ENCODE measurements around the gene TRIO. TPM values are rescaled to one million over a fixed set of nuclear protein-coding genes. Genes with fewer than 3 reads are reported as not detected.
A peak's percentile ranks its signal among the peaks of the same experiment; 100 is the strongest.

Gene TRIO
- total and polyA plus RNA-seq, 10 of the 15 experiments (the other 5 are each of a cell fraction or from before 2014, with no cell fraction given) = 5.1 to 96.4 (median 44.6) TPM

DNA sequence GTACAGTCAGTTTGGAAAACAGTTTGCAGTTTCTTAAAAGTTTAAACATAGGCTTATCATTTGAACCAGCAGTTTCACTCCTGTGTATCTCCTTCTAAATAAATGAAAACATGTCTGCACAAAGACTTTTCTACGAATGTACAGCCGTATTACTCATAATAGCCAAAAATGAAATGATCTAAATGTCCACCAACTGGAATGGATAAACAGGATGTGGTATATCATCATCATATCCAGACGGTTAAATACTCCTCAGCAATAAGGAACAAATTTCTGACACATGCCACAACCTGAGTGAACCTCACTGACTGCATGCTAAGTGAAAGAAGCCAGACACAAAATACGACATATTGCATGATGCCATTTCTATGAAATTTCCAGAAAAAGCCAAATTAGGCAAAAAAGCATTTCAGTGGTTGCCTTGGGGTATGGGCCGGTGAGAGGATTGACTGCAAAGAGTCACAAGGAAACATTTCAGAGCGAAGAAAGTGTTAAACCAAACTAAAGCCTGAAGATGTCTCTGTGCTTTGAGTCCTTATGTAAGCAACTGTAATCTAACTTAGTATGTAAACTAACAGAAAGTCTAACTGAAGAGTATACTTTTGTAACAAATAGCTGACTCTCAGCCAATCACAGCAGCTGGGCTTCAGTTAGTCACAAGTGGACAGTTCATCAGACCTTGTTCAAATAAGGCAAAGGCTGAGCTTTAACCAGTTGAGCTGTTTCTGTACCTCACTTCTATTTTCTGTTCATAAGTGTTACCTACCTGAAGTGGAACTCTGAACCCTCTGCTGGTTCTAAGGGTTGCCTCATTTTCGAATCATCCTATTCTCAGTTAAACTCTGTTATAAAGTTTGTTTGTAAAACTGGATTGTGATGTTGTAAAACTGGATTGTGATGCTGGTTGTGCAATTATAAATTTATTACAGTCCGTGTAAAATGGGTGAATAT is 65.2 kb downstream of the TRIO start (continued):
- TF ChIP-seq NBN (IDR thresholded peaks at IDR 0.05) (peak; percentile 29; the same call in 1 of the 2 replicates), BCL11A (IDR thresholded peaks at IDR 0.05; ENCODE audit: low read depth, low read length) (no peak), CREB1 (IDR thresholded peaks at IDR 0.05; ENCODE audit: low read depth) (no peak; the same call in 1 of the 2 replicates), NFXL1 (IDR thresholded peaks at IDR 0.05; ENCODE audit: borderline replicate concordance) (no peak), MTA2 (IDR thresholded peaks at IDR 0.05; ENCODE audit: low read depth) (peak; percentile 51; the same call in 1 of the 2 replicates), POLR2A (IDR thresholded peaks at IDR 0.05; ENCODE audit: low read depth, low read length) (no peak), KLF5 (IDR thresholded peaks at IDR 0.05; ENCODE audit: partially characterized antibody) (peak; percentile 26), ZNF687 (IDR thresholded peaks at IDR 0.05) (peak; percentile 30; the same call in 1 of the 2 replicates), RCOR1 (conservative IDR thresholded peaks at IDR 0.05; ENCODE audit: low read depth, low read length) (no peak), ZNF207 (IDR thresholded peaks at IDR 0.05; ENCODE audit: borderline replicate concordance) (no peak; the same call in 1 of the 2 replicates), PML (IDR thresholded peaks at IDR 0.05; ENCODE audit: low read length) (peak; percentile 89), FOXK2 (IDR thresholded peaks at IDR 0.05) (no peak), IRF3 (IDR thresholded peaks at IDR 0.05) (no peak), MTA3 (IDR thresholded peaks at IDR 0.05; ENCODE audit: borderline replicate concordance, low read length) (peak; percentile 72), SUPT20H (IDR thresholded peaks at IDR 0.05; ENCODE audit: borderline replicate concordance, control insufficient read depth, low read depth, low read length) (no peak), CBX3 (IDR thresholded peaks at IDR 0.05; ENCODE audit: borderline replicate concordance, low read depth) (no peak), SREBF2 (IDR thresholded peaks at IDR 0.05; ENCODE audit: low read length) (no peak), ZBED1 (IDR thresholded peaks at IDR 0.05; ENCODE audit: borderline replicate concordance) (no peak; the same call in 1 of the 2 replicates), DPF2 (IDR thresholded peaks at IDR 0.05) (peak; percentile 46), TCF7 (IDR thresholded peaks at IDR 0.05; ENCODE audit: borderline replicate concordance) (0 out of 2 replicates have a peak, but pooled peaks have one; percentile 25), CREM (IDR thresholded peaks at IDR 0.05; ENCODE audit: low read depth) (0 out of 2 replicates have a peak, but pooled peaks have one; percentile 16), ATF7 (IDR thresholded peaks at IDR 0.05; ENCODE audit: low read depth) (peak; percentile 13; the same call in 1 of the 2 replicates), SP1 (IDR thresholded peaks at IDR 0.05; ENCODE audit: low read depth, low read length) (peak; percentile 11), MEF2B (IDR thresholded peaks at IDR 0.05; ENCODE audit: partially characterized antibody, poor library complexity, severe bottlenecking) (no peak), LARP7 (IDR thresholded peaks at IDR 0.05) (no peak)
- TF ChIP-seq, protein P1, sequence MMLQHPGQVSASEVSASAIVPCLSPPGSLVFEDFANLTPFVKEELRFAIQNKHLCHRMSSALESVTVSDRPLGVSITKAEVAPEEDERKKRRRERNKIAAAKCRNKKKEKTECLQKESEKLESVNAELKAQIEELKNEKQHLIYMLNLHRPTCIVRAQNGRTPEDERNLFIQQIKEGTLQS (IDR thresholded peaks at IDR 0.05; ENCODE audit: borderline replicate concordance, extremely low read depth, low read depth, low read length) = no peak
